ENCODE data around the gene GNB1L.

GRCh38 chr22:19866665-19867009 lies 12.0 kb upstream of the GNB1L start:
- TF ChIP-seq GABPB1 (CRISPR knock-in tag; IDR thresholded peaks at IDR 0.05) (no peak), CTCF (IDR thresholded peaks at IDR 0.05) (no peak), IRF1 (CRISPR knock-in tag; IDR thresholded peaks at IDR 0.05) (no peak), CREM (CRISPR knock-in tag; IDR thresholded peaks at IDR 0.05) (no peak), E2F1 (CRISPR knock-in tag; IDR thresholded peaks at IDR 0.05) (no peak), TEAD4 (CRISPR knock-in tag; IDR thresholded peaks at IDR 0.05) (no peak), ZBTB21 (CRISPR knock-in tag; IDR thresholded peaks at IDR 0.05; ENCODE audit: borderline replicate concordance) (no peak), MXD4 (CRISPR knock-in tag; IDR thresholded peaks at IDR 0.05; ENCODE audit: borderline replicate concordance) (no peak), IRF2 (CRISPR knock-in tag; IDR thresholded peaks at IDR 0.05; ENCODE audit: borderline replicate concordance, low read depth) (no peak), SP1 (CRISPR knock-in tag; conservative IDR thresholded peaks at IDR 0.05) (no peak), USF2 (CRISPR knock-in tag; IDR thresholded peaks at IDR 0.05) (no peak), ATF6 (CRISPR knock-in tag; IDR thresholded peaks at IDR 0.05) (no peak), ZSCAN18 (CRISPR knock-in tag; IDR thresholded peaks at IDR 0.05) (no peak)

All from WTC11 (cell line).